HCT116 (cell line): ENCODE data around the gene NPPC. TPM values are rescaled to one million over a fixed set of nuclear protein-coding genes. Genes with fewer than 3 reads are reported as not detected.

Source experiments
- ATAC-seq: fragments of 200-7000 bp; cut with Tn5 transposase; 2 replicates; pipeline ENCODE4 v1.9.1; 2020; ENCODE audit warnings: mild to moderate bottlenecking, moderate library complexity
- BruUV-seq: library from RNA; stranded (reverse); fragments of 400-500 nt; replicated peaks from 2 replicates; lab custom pipeline; 2021; lab: Mats Ljungman, UMichigan
- CTCF ChIA-PET: fragments of 300-600 bp; sonication (Branson Sonifier 250); formaldehyde crosslinking; loops from one replicate; lab custom pipeline; 2021; ENCODE audit warnings: antibody characterized with exemption; lab: Charles Lee
- POLR2A ChIA-PET: fragments of 300-600, 350-600 bp; sonication (Branson Sonifier 250); formaldehyde crosslinking; loops from one replicate; lab custom pipeline; 2021; ENCODE audit warnings: antibody characterized with exemption; lab: Charles Lee
- RAD21 ChIA-PET, 2 experiments: fragments of 300-600 bp; sonication (Branson Sonifier 250); formaldehyde crosslinking; loops; one replicate each; lab custom pipeline; 2023; ENCODE audit warnings: low total read pairs in 2 of 2; ENCODE audit not compliant: uncharacterized antibody in 2 of 2, unreplicated experiment in 2 of 2, low non-redundant PET in 1 of 2; lab: Charles Lee
- DNase-seq: peaks from one replicate; pipeline ENCODE4 v3.0.0-alpha.2; 2010; ENCODE audit warnings: low read depth, low spot score
- H2AFZ ChIP-seq: fragments of 200-600 bp; shearing (Covaris generic), sonication (generic); 2 replicates; pipeline ENCODE4 v1.6.1; 2017; ENCODE audit warnings: low read depth, mixed run types, mixed read lengths, antibody characterized with exemption, low read length; ENCODE audit not compliant: poor library complexity, severe bottlenecking
- H3K27ac ChIP-seq: 2 replicates; pipeline ENCODE4 v1.5.1; 2012; ENCODE audit warnings: low read depth, low read length
- H3K27me3 ChIP-seq: fragments of 200-600 bp; sonication (generic); 2 replicates; pipeline ENCODE4 v1.6.1; 2016; ENCODE audit warnings: mixed run types, low read length, mixed read lengths; ENCODE audit not compliant: insufficient read depth
- H3K36me3 ChIP-seq, 2 experiments: fragments of 200-500 bp in 1 of 2; fragments of 200-600 bp in 1 of 2; sonication (Bioruptor generic) in 1 of 2; sonication (generic) in 1 of 2; 2 replicates each; pipeline versions ENCODE4 v1.5.1 to v1.6.1; 2014 to 2016; ENCODE audit warnings: low read length in 2 of 2, inconsistent platforms in 1 of 2, mixed read lengths in 1 of 2, mixed run types in 1 of 2; ENCODE audit not compliant: insufficient read depth in 2 of 2, control insufficient read depth in 1 of 2
- H3K4me1 ChIP-seq, 2 experiments: fragments of 200-600 bp in 1 of 2; sonication (generic) in 1 of 2; 2 replicates each; pipeline versions ENCODE4 v1.5.1 to v1.6.1; 2012 to 2017; ENCODE audit warnings: low read length in 2 of 2, inconsistent platforms in 1 of 2, mild to moderate bottlenecking in 1 of 2, mixed read lengths in 1 of 2, mixed run types in 1 of 2, moderate library complexity in 1 of 2; ENCODE audit not compliant: insufficient read depth in 2 of 2, control insufficient read depth in 1 of 2
- H3K4me2 ChIP-seq: fragments of 200-600 bp; sonication (generic); 2 replicates; pipeline ENCODE4 v1.6.1; 2017; ENCODE audit warnings: mixed run types, low read length, mixed read lengths
- H3K4me3 ChIP-seq, 2 experiments: fragments of 200-600 bp in 1 of 2; sonication (generic) in 1 of 2; replicated peaks in 1 of 2; 2 replicates each; pipeline ENCODE4 v1.5.1; 2011 to 2016; ENCODE audit warnings: low read length in 2 of 2, control low read depth in 1 of 2, low read depth in 1 of 2, mild to moderate bottlenecking in 1 of 2, mixed read lengths in 1 of 2, mixed run types in 1 of 2
- H3K79me2 ChIP-seq: fragments of 200-600 bp; sonication (generic); 2 replicates; pipeline ENCODE4 v1.6.1; 2017; ENCODE audit warnings: mild to moderate bottlenecking, mixed run types, low read length, moderate library complexity, mixed read lengths; ENCODE audit not compliant: insufficient read depth
- H3K9ac ChIP-seq: fragments of 200-600 bp; sonication (generic); 2 replicates; pipeline ENCODE4 v1.6.1; 2016; ENCODE audit warnings: low read length, mixed read lengths
- H3K9me2 ChIP-seq: fragments of 200-600 bp; sonication (generic), shearing (Covaris generic); 2 replicates; pipeline ENCODE4 v1.6.1; 2017; ENCODE audit warnings: mixed run types, mild to moderate bottlenecking, moderate library complexity; ENCODE audit not compliant: insufficient read depth
- H3K9me3 ChIP-seq, 2 experiments: fragments of 200-500 bp in 1 of 2; fragments of 200-600 bp in 1 of 2; sonication (Bioruptor generic) in 1 of 2; sonication (generic) in 1 of 2; 2 replicates each; pipeline ENCODE4 v1.6.1; 2014 to 2017; ENCODE audit warnings: low read length in 2 of 2, mixed read lengths in 2 of 2, inconsistent platforms in 1 of 2, low read depth in 1 of 2, mild to moderate bottlenecking in 1 of 2, mixed run types in 1 of 2, moderate library complexity in 1 of 2; ENCODE audit not compliant: control insufficient read depth in 1 of 2, insufficient read depth in 1 of 2
- H4K20me1 ChIP-seq: fragments of 200-600 bp; sonication (generic), shearing (Covaris generic); 2 replicates; pipeline ENCODE4 v1.6.1; 2017; ENCODE audit warnings: mixed run types, mild to moderate bottlenecking, moderate library complexity; ENCODE audit not compliant: insufficient read depth
- CBX3 ChIP-seq: IDR thresholded peaks from 2 replicates; pipeline ENCODE4 v1.6.1; 2012; ENCODE audit warnings: low read depth
- ELF1 ChIP-seq: IDR thresholded peaks from 2 replicates; pipeline ENCODE4 v1.6.1; 2012; ENCODE audit warnings: low read depth, borderline replicate concordance
- EZH2 ChIP-seq: fragments of 200-600 bp; sonication (generic); IDR thresholded peaks from 2 replicates; pipeline ENCODE4 v1.6.1; 2017; ENCODE audit warnings: antibody characterized with exemption, mixed run types
- EZH2phosphoT487 ChIP-seq: fragments of 200-600 bp; IDR thresholded peaks from 2 replicates; pipeline ENCODE4 v1.6.1; 2018; ENCODE audit warnings: antibody characterized with exemption, borderline replicate concordance
- POLR2A ChIP-seq: IDR thresholded peaks from 2 replicates; pipeline ENCODE4 v1.7.0; 2011; ENCODE audit warnings: borderline replicate concordance; ENCODE audit not compliant: insufficient read depth, insufficient read length; ENCODE audit errors: extremely low read depth
- RAD21 ChIP-seq: IDR thresholded peaks from 2 replicates; pipeline ENCODE4 v1.6.1; 2012; ENCODE audit warnings: low read depth, mild to moderate bottlenecking
- SRF ChIP-seq: IDR thresholded peaks from 2 replicates; pipeline ENCODE4 v1.6.1; 2012; ENCODE audit warnings: low read depth
- TCF7L2 ChIP-seq: IDR thresholded peaks from 2 replicates; pipeline ENCODE4 v1.7.0; 2011; ENCODE audit warnings: borderline replicate concordance, inconsistent platforms; ENCODE audit not compliant: insufficient read depth, insufficient read length; ENCODE audit errors: extremely low read depth
- YY1 ChIP-seq: IDR thresholded peaks from 2 replicates; pipeline ENCODE4 v1.6.1; 2011; ENCODE audit warnings: low read length, low read depth, moderate library complexity, mild to moderate bottlenecking; ENCODE audit not compliant: insufficient replicate concordance; ENCODE audit errors: extremely low read depth
- ZFX ChIP-seq: fragments of 450-650 bp; IDR thresholded peaks from 2 replicates; pipeline ENCODE4 v1.6.1; 2017
- ZNF274 ChIP-seq: fragments of 200-500 bp; sonication (Bioruptor generic); IDR thresholded peaks from 2 replicates; pipeline ENCODE4 v1.6.1; 2014; ENCODE audit warnings: mild to moderate bottlenecking, low read depth, low read length, inconsistent platforms
- intact Hi-C: fragments of 100-400 bp; cut with micrococcal nuclease; formaldehyde crosslinking; loops from 2 replicates; pipeline ENCODE4 v1.10.0; 2022
- total RNA-seq: library from RNA; stranded (reverse); gene quantifications from one replicate; pipeline ENCODE4 v1.2.1, GENCODE V29; 2021; ENCODE audit not compliant: unreplicated experiment
- TF ChIP-seq, protein P1 (sequence below): IDR thresholded peaks from 2 replicates; pipeline ENCODE4 v1.6.1; 2012
- TF ChIP-seq, protein P2 (sequence below): IDR thresholded peaks from 2 replicates; pipeline ENCODE4 v1.6.1; 2012; ENCODE audit warnings: low read depth

The NPPC gene
- total RNA-seq, 1 experiment from 2014 or later: 0.52 TPM

DNA sequence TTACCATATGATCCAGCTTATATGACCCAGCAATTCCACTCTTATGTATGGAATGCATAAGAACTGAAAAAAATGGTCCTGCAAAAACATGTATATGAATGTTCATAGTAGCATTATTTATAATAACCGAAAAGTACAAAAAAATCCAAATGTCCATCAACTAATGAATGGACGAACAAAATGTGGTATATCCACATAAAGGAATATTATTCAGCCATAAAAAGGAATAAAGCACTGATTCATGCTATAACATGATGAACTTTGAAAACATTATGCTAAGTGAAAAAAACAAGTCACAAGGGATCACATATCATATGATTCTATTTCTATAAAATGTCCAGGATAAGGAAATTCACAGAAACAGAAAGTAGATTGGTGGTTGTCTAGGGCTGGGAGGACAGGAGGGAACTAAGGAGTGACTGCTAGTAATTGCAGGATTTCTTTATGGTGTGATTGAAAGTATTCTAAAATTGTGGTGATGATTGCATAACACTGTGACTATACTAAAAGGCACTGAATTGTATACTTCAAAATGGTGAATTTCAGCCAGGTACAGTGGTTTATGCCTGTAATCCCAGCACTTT, 25.3 kb upstream of the NPPC start:
- RAD21 ChIA-PET: no interaction called here
- no peaks in the 10 kb centered on the region for H3K79me2 ChIP-seq
- no peak overlapping the region for H2AFZ ChIP-seq
- H4K20me1 ChIP-seq: no peaks in the 10 kb centered on the region
- H3K9me3 ChIP-seq: no peaks in the 10 kb centered on the region
- no peak overlapping the region for H3K9ac ChIP-seq
- H3K36me3 ChIP-seq: no peaks in the 10 kb centered on the region
- H3K27me3 ChIP-seq: no peaks in the 10 kb centered on the region
- no peaks in the 10 kb centered on the region for H3K9me2 ChIP-seq
- H3K4me2 ChIP-seq: no peak overlapping the region
- TF ChIP-seq ELF1 (no peak), EZH2phosphoT487 (no peak), TCF7L2 (no peak), SRF (no peak), RAD21 (no peak), ZNF274 (no peak), EZH2 (no peak), YY1 (no peak), POLR2A (no peak), ZFX (no peak), CBX3 (no peak)
- TF ChIP-seq, protein P1, sequence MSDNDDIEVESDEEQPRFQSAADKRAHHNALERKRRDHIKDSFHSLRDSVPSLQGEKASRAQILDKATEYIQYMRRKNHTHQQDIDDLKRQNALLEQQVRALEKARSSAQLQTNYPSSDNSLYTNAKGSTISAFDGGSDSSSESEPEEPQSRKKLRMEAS: no peak
- TF ChIP-seq, protein P2, sequence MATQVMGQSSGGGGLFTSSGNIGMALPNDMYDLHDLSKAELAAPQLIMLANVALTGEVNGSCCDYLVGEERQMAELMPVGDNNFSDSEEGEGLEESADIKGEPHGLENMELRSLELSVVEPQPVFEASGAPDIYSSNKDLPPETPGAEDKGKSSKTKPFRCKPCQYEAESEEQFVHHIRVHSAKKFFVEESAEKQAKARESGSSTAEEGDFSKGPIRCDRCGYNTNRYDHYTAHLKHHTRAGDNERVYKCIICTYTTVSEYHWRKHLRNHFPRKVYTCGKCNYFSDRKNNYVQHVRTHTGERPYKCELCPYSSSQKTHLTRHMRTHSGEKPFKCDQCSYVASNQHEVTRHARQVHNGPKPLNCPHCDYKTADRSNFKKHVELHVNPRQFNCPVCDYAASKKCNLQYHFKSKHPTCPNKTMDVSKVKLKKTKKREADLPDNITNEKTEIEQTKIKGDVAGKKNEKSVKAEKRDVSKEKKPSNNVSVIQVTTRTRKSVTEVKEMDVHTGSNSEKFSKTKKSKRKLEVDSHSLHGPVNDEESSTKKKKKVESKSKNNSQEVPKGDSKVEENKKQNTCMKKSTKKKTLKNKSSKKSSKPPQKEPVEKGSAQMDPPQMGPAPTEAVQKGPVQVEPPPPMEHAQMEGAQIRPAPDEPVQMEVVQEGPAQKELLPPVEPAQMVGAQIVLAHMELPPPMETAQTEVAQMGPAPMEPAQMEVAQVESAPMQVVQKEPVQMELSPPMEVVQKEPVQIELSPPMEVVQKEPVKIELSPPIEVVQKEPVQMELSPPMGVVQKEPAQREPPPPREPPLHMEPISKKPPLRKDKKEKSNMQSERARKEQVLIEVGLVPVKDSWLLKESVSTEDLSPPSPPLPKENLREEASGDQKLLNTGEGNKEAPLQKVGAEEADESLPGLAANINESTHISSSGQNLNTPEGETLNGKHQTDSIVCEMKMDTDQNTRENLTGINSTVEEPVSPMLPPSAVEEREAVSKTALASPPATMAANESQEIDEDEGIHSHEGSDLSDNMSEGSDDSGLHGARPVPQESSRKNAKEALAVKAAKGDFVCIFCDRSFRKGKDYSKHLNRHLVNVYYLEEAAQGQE: no peak
- no peaks in the 10 kb centered on the region for H3K4me1 ChIP-seq
- H3K4me3 ChIP-seq: no peak overlapping the region
- intact Hi-C loops: no loop called here
- POLR2A ChIA-PET: no interaction called here
- BruUV-seq: no TSS peak
- H3K27ac ChIP-seq: no peak overlapping the region
- CTCF ChIA-PET: no interaction called here
- no peak for DNase-seq
- ATAC-seq: no peak
